GM19467 (cell line): Measurements from ENCODE around the gene UST.
"Not testable (repeated sequence)": the region's sequence is repeated elsewhere in the genome, so short reads cannot be mapped to it uniquely, and the experiment has no call there.

Experiments used
- ATAC-seq: cut with Tn5 transposase; IDR thresholded peaks from one replicate; pipeline ENCODE4 v1.9.1; 2021; ENCODE audit warnings: mild to moderate bottlenecking, moderate library complexity; ENCODE audit not compliant: unreplicated experiment

UST gene

GRCh38 chr6:148864132-148864531, 117.3 kb downstream of the UST start:
- ATAC-seq = not testable (repeated sequence)

- no peak for ATAC-seq
These were observed 118.1 kb downstream of the UST start for GRCh38 chr6:148864941-148865340.

- peak; percentile 88 for ATAC-seq
These were observed 119.9 kb downstream of the UST start for GRCh38 chr6:148866657-148867268.

DNA sequence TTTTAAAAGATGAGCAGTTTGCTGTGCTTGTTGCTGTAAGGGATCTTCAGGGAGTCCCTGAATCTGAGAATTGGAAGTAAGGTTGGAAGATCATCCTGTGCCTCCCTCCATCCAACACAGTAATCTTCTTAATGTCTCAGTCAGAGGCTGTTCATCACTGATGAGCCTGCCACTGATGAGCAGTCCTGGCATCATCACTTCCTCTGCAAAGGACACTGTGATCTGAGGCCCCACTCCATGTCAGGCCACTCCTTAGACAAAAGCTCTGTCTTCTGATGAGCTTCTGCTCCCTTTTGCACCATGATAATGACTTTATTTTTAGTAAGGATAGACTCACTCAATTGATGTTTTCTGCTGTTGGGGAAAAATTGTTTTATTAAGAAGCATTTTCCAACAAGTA, 121.0 kb downstream of the UST start:
- ATAC-seq = no peak

DNA sequence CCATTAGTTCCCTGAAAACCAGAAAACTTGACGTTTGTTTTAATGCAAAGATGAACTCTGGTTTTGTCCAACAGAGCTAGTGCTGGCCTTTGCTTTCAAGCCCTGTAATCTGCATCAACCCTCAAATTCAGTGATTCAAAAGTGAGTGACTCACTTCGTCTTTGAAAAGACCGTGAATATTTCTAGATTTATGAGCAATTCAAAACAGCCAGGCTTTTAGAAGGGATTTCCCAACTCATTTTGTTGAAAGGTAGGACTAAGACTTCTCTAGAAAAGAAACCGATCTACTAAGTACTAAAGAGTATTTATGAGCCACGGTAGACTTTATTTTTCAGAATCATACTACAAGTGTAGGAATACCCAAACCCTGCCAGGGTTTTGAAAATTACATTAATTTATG, 121.5 kb downstream of the UST start:
- ATAC-seq = no peak

DNA sequence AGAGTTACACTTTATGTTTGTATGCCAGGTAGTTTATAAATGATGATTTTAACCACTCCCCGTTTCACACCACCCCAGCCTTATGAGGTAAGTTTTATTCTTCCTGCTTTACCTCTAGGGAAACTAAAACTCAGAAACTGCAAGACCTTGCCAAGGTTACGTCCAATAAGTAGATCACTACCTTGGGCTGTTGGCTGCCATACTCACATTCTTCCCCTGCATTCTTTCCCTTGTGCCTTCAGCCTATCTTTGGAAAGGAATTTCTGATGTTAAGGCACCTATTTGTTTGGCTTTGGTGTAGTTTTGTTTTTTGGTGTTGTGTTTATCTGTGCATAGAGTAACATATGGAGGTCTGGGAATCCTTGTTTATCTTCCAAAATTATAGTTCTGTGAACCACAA, 122.1 kb downstream of the UST start:
- ATAC-seq = no peak

GRCh38 chr6:148869585-148869984, 122.8 kb downstream of the UST start:
- no peak for ATAC-seq

GRCh38 chr6:148873154-148873553, 126.3 kb downstream of the UST start:
- ATAC-seq = no peak

DNA sequence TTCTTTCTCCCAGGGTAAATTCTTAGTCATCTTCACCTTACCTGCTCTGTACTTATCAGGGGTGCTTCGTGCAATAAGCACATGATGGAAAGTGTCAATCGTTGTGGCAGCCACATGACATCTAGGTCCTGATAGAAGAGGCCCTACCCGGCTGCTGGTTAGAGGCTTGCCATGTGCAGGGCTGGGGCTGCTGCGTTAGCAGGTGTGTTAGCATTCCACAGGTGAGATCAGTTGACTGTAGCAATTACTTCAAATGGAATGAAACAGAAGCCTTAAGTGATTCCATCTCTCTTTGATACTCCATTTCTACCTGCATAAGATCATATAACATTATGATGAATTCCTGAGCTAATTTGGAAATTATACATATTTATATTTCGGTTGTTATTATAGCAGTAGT, 127.0 kb downstream of the UST start:
- ATAC-seq = no peak

GRCh38 chr6:148874698-148875293, 128.0 kb downstream of the UST start:
- no peak for ATAC-seq

DNA sequence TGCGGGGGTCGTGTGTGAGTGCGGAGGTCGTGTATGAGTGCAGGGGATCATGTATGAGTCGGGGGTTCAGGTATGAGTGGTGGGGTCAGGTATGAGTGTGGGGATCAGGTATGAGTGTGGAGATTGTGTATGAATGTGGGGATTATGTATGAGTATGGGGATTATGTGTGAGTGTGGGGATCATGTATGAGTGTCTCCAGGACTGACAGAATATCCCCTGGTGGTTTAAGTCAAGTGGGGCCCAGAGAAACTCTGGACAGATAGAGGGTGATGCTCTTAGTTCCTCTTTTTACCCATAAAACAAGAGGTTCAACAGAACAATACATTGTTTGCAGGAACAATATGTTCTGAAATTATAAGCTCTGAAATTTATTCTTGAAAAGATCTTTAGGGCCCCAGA, 131.9 kb downstream of the UST start:
- no peak for ATAC-seq

DNA sequence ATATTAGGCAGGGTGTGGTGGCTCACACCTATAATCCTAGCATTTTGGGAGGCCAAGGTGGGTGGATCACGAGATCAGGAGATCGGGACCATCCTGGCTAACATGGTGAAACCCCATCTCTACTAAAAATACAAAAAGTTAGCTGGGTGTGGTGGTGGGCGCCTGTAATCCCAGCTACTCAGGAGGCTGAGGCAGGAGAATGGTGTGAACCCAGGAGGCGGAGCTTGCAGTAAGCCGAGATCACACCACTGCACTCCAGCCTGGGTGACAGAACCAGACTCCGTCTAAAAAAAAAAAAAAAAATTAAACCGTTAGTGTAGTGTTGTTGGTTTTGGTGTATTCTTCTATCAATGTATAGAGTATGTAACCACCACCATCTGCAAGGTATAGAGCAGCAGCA, 133.9 kb downstream of the UST start:
- ATAC-seq = not testable (repeated sequence)

DNA sequence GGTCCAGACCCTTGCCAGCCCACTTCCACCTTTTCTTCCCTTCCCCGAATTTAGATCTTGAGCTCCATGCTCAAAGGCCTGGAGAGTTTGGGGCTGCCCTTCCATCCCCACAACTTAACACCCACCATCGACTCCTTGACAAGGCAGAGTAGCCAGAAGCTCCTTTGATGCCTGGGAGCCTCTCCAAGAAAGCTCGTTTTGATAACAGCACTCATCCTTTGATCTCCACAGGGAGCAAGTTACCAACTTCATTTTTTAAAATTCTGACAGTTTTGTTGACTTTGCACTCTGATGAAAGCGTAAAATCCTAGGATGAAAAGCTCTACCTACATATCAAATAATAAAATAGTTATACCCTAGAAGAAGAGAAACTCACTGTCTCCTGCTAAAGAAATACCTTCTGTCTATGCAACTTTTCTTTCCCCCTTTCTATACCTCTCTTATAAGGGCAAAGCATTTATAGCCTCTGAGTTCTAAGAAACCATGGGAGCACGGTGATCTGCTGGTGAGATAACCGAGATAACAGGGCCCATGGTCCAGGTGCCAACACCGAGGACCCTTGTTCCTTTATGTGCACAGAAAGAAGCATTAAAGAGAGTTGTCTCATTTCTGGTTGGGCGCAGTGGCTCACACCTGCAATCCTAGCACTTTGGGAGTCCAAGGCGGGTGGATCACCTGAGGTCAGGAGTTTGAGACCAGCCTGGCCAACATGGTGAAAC, 134.9 kb downstream of the UST start:
- ATAC-seq = no peak

DNA sequence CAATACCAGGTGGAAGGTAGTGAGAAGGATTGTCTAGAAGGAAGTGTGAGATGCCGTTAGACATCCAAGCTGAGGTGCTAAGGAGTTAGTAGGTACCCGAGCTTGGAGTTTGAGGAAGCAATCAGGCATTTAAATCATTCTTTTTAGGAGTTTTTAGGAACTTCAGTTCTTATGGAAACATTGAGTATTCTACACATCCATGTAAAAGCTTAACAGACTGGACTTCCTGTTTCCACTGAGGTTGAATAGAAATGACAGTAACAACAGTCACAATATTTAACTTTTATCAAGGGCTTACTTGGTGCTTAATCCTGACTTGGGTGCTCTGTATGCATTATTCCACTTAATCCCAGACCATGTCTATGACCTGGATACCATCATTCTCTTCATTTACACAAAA, 136.4 kb downstream of the UST start:
- ATAC-seq = no peak

DNA sequence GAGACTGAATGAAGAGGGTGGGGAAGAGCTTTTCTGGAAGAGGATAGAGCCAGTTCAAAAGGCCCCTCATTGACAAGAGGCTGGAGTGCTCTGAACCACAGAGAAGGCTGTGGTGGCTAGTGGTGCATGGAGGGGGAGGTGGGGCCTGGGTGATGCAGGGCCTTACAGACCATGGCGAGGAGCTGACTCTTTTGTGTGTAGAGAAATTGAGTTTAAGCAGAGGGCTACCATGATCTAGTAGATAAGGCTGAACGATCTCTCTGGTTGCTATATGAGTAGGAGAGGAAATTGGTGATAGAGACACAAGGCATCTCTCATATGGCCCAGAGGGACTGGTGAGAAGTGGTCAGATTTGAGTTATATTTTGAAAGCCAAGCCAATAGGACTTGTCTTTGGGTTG, 137.6 kb downstream of the UST start:
- ATAC-seq = no peak

DNA sequence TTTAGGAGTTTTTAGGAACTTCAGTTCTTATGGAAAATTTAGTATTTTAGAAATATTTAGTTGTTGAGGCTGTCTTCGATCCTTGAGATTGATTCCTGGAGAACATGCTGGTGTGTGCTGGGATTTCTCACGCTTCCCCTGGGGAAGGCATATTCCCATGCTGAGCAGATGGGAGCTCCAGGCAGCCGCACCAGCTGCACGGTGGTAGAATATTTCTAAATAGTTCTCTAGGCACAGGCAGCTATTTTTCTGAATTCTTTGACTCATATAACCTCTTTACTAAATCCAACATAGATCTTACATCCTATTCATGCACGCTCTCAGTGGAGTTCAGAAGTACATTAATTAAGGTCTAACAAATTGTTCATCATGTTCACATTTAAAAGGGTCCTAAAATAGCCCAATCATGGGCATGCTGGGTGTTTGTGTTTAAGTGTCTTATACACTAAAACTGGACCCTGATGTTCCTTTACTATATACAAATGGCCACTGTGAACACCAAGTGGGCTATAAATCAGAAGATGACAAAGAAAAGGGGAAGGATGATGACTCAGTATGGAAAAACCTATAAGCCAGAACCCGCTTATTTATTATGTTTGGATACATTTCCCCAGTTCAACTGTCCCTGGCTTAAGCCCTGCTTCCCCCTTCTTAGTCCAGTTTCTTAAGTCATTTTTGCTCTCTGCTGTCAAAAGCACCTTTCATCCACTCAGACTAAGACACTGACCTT, 138.5 kb downstream of the UST start:
- no peak for ATAC-seq

DNA sequence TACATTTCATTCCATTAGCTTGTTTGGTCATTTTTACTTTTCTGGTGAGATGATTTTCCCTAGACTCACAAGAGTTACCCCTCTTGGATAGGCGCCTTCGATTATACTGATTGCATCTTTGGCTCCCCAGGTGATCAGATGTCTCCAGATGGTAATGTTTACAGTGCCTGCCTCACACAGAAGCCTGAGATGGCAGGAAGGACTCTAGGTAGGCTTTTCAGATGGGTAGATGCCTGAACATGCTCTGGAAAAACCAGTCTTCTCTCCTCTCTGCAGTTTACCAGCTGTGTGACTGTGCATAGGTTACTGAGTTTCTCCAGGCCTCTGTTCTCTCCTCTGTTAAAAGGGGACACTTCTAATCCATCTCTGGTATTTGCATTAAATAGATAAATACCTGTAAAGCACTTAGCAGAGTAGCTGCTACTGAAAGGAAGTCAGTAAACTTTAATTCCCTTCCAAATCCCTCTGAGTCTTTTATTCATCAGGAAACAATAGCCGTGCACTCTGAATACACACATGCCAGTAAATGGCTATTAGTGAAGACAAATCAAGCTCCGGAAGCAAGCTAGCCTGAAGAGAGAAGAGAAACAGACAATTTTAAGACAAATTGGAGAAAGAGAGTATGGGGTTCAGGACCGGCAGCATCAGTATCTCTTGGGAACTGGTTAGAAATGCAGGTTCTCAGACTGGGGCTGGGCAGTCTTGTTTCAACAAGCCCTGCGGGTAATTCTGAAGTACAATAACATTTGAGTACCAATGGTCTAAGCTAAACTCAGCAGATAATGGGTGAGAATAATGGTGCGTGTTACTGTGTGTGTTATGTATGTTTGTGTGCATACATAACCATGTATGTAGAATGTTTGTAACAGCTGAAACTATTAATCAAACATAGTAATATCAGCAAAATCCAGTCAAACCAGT, 139.4 kb downstream of the UST start:
- ATAC-seq = no peak

DNA sequence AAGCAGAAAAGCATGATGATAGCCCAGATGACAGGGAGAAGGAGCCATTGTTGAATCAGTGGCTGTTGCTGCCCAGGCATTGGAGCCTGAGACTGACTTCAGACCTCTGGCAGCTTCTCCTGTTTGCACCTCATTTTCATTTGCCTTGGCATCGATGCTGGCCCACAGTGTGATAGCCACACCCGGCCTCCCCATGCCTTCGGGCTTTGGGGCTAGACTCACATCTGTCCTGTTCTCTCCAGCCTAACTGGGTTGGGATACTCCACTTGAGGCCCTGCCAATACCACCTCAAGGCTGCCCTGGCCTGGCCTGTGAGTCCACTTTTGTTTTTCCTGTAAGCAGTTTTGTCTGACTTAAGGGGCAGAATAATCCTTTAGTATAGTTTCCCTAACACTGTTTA, 140.4 kb downstream of the UST start:
- ATAC-seq = no peak

DNA sequence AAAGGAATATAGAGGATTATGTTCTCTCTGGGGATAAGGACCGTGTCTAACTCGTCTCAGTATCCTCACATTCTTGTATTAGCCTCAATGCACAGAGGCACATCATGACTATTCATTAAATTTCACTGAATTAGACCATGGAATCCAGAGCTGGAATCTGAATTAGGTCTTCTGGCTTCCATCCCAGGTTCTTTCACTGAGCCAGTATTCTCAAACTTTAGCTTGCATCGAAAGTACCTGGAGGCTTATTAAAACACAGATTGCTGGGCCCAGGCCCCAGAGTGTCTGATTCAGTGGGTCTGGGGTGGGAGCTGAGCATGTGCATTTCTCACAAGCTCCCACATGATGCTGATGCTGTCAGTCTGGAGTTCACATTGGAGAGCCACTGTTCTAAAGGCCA, 142.0 kb downstream of the UST start:
- ATAC-seq = no peak

- ATAC-seq = no peak
These were observed 143.3 kb downstream of the UST start for GRCh38 chr6:148890096-148890495.
